Measurements from ENCODE around the gene SP6. TPM values are rescaled to one million over a fixed set of nuclear protein-coding genes. Genes with fewer than 3 reads are reported as not detected.

The SP6 gene
- total RNA-seq, 1 experiment from 2014 or later: 10.8 TPM

GRCh38 chr17:47808036-47808829 is 42.7 kb downstream of the SP6 start:
- ATAC-seq: no peak
- POLR2A ChIA-PET: no interaction called here
- Histone ChIP-seq H3K36me3 (ENCODE audit: control insufficient read depth in 1 of 2, insufficient read depth in 2 of 2, low read length in 2 of 2) (peaks cover 11% of the 10 kb centered on the region in 2 experiments; a peak in 2 of 4 replicates), H3K4me3 (replicated peaks in 1 of 2; ENCODE audit: low read depth in 1 of 2, low read length in 2 of 2) (no peak overlapping the region), H3K4me2 (ENCODE audit: low read length) (no peak overlapping the region), H2AFZ (ENCODE audit: low read depth, low read length, poor library complexity, severe bottlenecking) (no peak overlapping the region), H3K9me3 (ENCODE audit: control insufficient read depth in 1 of 2, insufficient read depth in 1 of 2, low read depth in 1 of 2, low read length in 2 of 2) (no peaks in the 10 kb centered on the region), H3K9ac (ENCODE audit: low read length) (no peak overlapping the region), H3K9me2 (ENCODE audit: insufficient read depth) (no peaks in the 10 kb centered on the region), H3K79me2 (ENCODE audit: insufficient read depth, low read length) (no peaks in the 10 kb centered on the region), H3K27me3 (ENCODE audit: insufficient read depth, low read length) (peaks cover 7% of the 10 kb centered on the region; the same call in 1 of the 2 replicates), H3K4me1 (ENCODE audit: control insufficient read depth in 1 of 2, insufficient read depth in 2 of 2, low read length in 2 of 2) (peaks cover 25 to 32% of the 10 kb centered on the region in 2 experiments), H3K27ac (ENCODE audit: low read depth, low read length) (no peak overlapping the region), H4K20me1 (ENCODE audit: insufficient read depth) (no peaks in the 10 kb centered on the region)
- intact Hi-C loops (cut with micrococcal nuclease): no loop called here
- TF ChIP-seq MAX (IDR thresholded peaks at IDR 0.05): no peak
- TF ChIP-seq SRF (IDR thresholded peaks at IDR 0.05; ENCODE audit: low read depth): no peak
- TF ChIP-seq ZNF274 (IDR thresholded peaks at IDR 0.05; ENCODE audit: low read depth, low read length): no peak
- no peak for TF ChIP-seq EZH2phosphoT487 (IDR thresholded peaks at IDR 0.05; ENCODE audit: borderline replicate concordance)
- TF ChIP-seq ELF1 (IDR thresholded peaks at IDR 0.05; ENCODE audit: borderline replicate concordance, low read depth): no peak
- TF ChIP-seq YY1 (IDR thresholded peaks at IDR 0.05; ENCODE audit: extremely low read depth, insufficient replicate concordance, low read depth, low read length): no peak
- no peak for TF ChIP-seq SIN3A (IDR thresholded peaks at IDR 0.05; ENCODE audit: low read depth)
- TF ChIP-seq EZH2 (IDR thresholded peaks at IDR 0.05): no peak
- TF ChIP-seq ZBTB33 (IDR thresholded peaks at IDR 0.05; ENCODE audit: extremely low read depth, insufficient replicate concordance, low read length): no peak
- TF ChIP-seq REST (IDR thresholded peaks at IDR 0.05; ENCODE audit: low read depth): no peak
- TF ChIP-seq POLR2A (IDR thresholded peaks at IDR 0.05; ENCODE audit: borderline replicate concordance, extremely low read depth, insufficient read depth, insufficient read length): no peak
- TF ChIP-seq CEBPB (IDR thresholded peaks at IDR 0.05; ENCODE audit: low read depth): no peak
- no peak for TF ChIP-seq JUND (IDR thresholded peaks at IDR 0.05)
- CTCF ChIA-PET: no interaction called here
- RAD21 ChIA-PET (ENCODE audit: low non-redundant PET in 1 of 2, low total read pairs in 2 of 2, uncharacterized antibody in 2 of 2, unreplicated experiment in 2 of 2): no interaction called here
- DNase-seq (ENCODE audit: low read depth, low spot score): no peak
- BruUV-seq (replicated peaks): no TSS peak

Measured in HCT116 (cell line).